H4 (cell line): ENCODE data around the gene ZNF778. TPM values are rescaled to one million over a fixed set of nuclear protein-coding genes. Genes with fewer than 3 reads are reported as not detected.
"Not testable (repeated sequence)": the region's sequence is repeated elsewhere in the genome, so short reads cannot be mapped to it uniquely, and the experiment has no call there.

Experiments
- DNase-seq: peaks from one replicate; pipeline ENCODE4 v3.0.0-alpha.2; 2015; ENCODE audit warnings: low spot score
- total RNA-seq: library from RNA; depleted of rRNA; stranded (reverse); fragments of >200 nt; shearing (Covaris generic); gene quantifications from 2 replicates; pipeline ENCODE4 v1.2.3, GENCODE V29; 2014

Gene ZNF778
- total RNA-seq, 1 experiment from 2014 or later = 11.0 TPM

- no peak for DNase-seq
Measured at GRCh38 chr16:89256651-89257254, 39.2 kb downstream of the ZNF778 start.

GRCh38 chr16:89257281-89257731 lies 39.8 kb downstream of the ZNF778 start:
- DNase-seq = no peak

- no peak for DNase-seq
Measured at GRCh38 chr16:89257757-89258465, 40.4 kb downstream of the ZNF778 start.

GRCh38 chr16:89259901-89260300 lies 42.4 kb downstream of the ZNF778 start:
- not testable (repeated sequence) for DNase-seq

GRCh38 chr16:89261691-89262563 lies 44.4 kb downstream of the ZNF778 start:
- no peak for DNase-seq

DNA sequence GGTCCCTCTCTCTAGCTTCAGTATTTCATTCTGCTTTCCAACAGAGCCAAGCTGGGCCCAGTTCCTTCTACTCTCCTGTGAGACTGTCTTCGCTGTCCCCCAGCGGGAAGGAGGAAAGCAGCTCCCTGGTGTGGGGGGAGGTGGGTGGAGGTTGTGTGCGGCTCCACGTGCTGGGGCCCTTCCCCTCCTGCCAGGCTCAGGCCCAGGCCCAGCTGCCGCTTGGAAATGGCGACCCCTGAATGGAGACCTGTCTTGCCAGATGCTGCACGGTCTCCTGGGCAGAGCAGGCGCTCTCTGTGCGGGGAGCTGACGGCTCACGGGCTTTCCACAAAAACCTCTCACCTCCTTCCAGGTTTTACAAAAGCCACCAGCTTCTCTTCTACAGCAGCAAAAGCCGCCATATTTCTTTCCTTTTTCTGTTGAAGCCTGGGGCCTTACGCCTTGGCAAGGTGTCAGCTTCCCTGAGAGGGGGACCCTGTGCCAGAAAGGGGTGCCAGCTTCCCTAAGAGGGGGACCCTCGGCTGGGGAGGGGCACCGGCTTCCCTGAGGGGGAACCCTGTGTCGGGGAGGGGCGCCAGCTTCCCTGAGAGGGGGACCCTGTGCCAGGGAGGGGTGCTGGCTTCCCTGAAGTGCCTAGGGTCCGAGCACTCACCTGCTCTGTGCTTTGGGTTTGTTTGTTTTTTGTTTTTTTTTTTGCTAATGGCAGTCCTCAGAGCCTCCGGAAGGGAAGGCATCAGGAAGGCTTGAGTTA lies 47.5 kb downstream of the ZNF778 start:
- DNase-seq = no peak

GRCh38 chr16:89265647-89266046 lies 48.1 kb downstream of the ZNF778 start:
- no peak for DNase-seq

- DNase-seq = no peak
Measured at GRCh38 chr16:89266521-89267134, 49.1 kb downstream of the ZNF778 start.

DNA sequence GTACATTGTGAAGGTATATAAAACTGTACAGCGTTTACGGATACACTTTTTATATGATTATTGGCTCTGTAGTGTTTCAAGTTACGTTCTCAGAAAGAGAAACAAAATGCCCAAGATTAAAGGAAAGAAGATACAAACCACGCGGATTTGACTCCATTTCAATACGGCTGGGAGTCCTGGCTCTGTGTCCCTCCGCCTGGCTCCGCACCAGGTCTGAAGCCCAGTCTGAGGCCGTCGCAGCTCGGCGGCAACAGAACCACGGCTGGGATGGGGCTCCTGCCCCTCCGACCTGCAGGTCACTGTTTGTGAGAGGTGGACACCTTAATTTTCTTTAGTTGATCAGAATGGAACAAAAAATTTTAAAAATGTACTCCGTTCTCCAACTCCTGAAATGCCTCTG lies 50.2 kb downstream of the ZNF778 start:
- not testable (repeated sequence) for DNase-seq

GRCh38 chr16:89268585-89268984 lies 51.1 kb downstream of the ZNF778 start:
- no peak for DNase-seq

- no peak for DNase-seq
Measured at GRCh38 chr16:89268987-89269735, 51.7 kb downstream of the ZNF778 start.

- no peak for DNase-seq
Measured at GRCh38 chr16:89269805-89270665, 52.5 kb downstream of the ZNF778 start.

DNA sequence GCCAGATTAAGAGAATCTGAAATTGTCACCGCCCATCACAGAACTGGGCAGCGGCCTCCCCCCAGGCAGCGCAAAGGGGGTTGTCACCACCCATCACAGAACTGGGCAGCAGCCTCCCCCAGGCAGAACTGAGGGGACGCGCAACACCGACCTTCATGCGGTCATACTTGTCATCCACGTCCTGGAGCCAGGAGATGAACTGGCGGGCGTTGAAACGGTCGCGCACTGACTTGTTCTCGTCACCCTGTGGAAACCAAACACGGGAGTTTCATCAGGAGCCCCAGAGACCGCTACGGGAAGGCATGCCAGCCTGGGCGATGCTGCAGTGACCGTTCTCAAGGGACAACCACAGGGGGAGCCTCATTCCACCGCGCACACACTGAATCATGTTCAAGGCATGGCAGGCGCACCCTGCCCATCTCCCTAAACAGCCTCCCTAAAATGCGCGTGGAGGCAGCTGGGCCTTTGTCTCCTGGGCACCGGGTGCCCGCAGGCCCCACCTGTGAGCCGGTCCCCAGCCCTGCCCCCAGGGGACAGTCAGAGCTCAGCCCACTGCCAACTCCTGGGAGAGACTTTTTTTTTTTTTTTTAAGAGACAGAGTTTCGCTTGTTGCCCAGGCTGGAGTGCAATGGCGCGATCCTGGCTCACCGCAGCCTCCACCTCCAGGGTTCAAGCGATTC lies 53.3 kb downstream of the ZNF778 start:
- DNase-seq = no peak

DNA sequence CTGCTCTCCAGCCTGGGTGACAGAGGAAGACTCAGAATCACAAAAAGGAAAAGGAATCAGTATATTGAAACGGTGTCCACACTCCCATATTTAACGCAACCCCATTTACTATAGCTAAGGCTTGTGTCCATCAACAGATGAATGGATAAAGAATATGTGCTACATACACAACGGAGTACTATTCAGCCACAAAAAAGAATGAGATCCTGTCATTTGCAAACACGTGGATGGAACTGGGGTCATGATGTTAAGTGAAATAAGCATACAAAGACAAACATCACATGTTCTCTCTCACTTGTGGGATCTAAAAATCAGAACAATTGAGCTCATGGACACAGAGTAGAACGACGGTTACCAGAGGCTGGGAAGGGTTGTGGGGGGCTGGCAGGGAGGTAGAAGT lies 55.1 kb downstream of the ZNF778 start:
- DNase-seq = no peak

- no peak for DNase-seq
Measured at GRCh38 chr16:89273741-89274472, 56.4 kb downstream of the ZNF778 start.

GRCh38 chr16:89274561-89275283 lies 57.2 kb downstream of the ZNF778 start:
- no peak for DNase-seq

DNA sequence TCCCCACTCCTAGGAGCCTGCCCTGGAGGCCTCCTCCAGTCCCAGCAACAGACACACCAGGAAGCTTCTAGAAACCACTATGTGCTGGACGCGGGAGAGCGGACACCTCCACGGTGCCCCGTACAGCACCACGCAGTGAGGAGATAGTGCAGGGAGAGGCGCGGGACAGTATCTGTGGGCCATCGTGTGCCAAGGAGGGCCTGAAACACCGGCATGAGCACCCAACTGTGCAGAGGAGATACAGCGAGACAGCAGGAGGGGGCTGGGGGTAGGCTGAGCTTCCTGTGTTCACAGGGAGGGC lies 57.7 kb downstream of the ZNF778 start:
- DNase-seq = no peak
